Retinal pigment epithelial cell (primary cell): Measurements from ENCODE around the gene MR1.

ENCODE experiments used
- DNase-seq: peaks from one replicate; pipeline ENCODE4 v3.0.0-alpha.2; 2010; ENCODE audit warnings: low read depth
- H3K4me3 ChIP-seq: 2 replicates; pipeline ENCODE4 v1.5.1; 2011; ENCODE audit warnings: mild to moderate bottlenecking, low read length, control low read depth, moderate library complexity
- TF ChIP-seq, protein P1 (sequence below): conservative IDR thresholded peaks from 2 replicates; pipeline ENCODE4 v1.5.1; 2011; ENCODE audit warnings: low read depth, low read length, control low read depth, inconsistent platforms

The MR1 gene

DNA sequence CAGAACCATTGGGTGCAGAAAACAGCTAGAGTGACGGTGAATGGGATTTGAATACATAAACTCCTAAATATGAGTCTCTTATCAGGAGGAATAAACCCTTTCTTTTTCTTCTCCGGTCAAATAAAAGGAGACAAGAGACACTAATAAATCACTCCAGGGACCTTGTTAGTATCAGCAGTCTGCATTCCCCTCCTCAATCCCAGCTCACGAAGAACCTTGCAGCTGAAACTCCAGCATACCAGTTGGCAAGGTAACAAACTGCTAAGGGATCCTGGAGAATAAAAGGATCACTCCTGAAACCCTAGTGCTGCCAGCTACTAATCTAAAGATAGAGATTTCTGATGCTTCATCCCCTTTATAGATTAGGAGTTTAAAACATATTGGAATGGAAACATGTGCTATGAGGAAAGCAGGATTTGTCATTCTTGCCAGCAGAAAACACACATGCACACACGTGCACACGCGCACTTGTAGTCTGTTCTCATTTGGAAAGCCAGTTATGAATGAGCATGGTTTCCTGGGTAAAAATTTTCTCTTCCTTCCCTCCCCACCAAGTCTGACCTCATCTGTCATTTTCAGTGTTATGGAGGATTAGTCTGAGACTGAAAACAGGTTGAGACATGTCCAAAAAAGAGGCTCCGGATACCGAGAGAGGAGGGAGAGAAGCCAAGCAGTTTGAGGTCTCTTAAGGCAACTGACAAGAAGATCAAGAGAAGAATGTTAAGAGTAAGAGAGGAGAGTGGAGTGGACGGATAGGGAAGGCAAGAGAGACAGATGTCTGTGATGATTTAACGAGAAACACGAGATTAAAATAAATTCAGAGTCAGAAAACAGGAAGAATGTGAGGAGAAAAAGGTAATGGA, 65.6 kb downstream of the MR1 start:
- TF ChIP-seq, protein P1, sequence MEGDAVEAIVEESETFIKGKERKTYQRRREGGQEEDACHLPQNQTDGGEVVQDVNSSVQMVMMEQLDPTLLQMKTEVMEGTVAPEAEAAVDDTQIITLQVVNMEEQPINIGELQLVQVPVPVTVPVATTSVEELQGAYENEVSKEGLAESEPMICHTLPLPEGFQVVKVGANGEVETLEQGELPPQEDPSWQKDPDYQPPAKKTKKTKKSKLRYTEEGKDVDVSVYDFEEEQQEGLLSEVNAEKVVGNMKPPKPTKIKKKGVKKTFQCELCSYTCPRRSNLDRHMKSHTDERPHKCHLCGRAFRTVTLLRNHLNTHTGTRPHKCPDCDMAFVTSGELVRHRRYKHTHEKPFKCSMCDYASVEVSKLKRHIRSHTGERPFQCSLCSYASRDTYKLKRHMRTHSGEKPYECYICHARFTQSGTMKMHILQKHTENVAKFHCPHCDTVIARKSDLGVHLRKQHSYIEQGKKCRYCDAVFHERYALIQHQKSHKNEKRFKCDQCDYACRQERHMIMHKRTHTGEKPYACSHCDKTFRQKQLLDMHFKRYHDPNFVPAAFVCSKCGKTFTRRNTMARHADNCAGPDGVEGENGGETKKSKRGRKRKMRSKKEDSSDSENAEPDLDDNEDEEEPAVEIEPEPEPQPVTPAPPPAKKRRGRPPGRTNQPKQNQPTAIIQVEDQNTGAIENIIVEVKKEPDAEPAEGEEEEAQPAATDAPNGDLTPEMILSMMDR: no peak
- no peak for DNase-seq
- no peak overlapping the region for H3K4me3 ChIP-seq

DNA sequence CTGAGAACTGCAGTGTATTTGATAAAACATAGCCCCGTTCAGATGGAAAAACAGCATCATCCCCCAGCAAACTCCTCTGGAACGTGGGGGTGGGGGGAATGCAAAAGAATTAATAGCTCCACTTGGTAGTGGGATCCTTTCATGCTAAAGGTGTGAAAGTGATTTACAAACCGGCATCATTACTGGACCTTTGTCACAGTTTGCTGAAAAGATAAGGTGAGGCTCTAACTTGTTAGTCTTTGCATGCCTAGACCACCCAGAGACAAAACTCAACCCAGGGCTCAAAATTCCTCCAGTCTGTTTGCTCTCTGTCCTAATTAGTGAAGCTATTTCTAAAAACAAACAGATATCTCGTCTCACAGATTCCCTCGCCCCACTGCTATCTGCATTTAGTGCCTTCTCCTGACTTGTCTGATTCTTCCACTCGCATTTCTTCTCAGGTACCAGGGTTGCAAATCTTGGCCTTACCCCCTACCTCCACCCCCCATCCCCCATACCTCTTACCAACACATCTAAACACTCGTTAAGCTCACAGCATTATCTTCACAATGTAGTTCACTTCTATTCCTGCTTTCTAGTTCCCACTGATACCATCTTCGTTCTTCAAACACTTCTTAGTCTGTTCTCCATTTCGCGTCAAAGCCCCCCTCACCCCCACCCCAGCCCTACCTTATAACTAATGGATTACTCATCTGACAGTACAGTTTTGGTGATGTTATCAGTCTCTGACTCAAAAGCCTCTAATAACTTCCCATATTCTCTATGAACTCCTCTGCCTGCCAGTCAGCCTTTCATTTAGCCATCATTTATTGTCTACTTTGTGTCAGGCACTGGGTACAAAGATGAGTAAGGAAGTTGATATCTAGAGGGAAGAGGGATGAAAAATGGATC, 66.5 kb downstream of the MR1 start:
- TF ChIP-seq, protein P1: no peak
- DNase-seq: no peak
- H3K4me3 ChIP-seq: no peak overlapping the region

DNA sequence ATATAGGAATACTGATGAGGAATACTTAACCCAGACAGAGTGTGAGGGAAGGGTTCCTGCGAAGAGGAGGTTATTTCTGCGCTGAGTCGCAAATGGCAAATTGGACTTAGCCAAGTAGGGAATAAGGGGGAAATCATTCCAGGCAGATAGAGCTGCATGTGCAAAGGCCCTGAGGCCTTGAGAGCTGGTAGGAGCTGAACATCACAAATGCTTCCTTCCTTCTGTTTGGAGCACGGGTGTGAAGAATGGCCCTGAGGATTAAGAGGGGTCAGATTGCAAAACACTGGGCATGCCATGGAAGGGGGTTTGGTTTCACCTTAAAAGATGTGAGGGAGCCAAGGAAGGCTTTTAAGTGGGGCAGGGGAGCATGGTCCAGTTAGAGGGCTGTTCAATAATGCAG, 67.2 kb downstream of the MR1 start:
- DNase-seq: no peak
- TF ChIP-seq, protein P1: no peak
- no peak overlapping the region for H3K4me3 ChIP-seq

DNA sequence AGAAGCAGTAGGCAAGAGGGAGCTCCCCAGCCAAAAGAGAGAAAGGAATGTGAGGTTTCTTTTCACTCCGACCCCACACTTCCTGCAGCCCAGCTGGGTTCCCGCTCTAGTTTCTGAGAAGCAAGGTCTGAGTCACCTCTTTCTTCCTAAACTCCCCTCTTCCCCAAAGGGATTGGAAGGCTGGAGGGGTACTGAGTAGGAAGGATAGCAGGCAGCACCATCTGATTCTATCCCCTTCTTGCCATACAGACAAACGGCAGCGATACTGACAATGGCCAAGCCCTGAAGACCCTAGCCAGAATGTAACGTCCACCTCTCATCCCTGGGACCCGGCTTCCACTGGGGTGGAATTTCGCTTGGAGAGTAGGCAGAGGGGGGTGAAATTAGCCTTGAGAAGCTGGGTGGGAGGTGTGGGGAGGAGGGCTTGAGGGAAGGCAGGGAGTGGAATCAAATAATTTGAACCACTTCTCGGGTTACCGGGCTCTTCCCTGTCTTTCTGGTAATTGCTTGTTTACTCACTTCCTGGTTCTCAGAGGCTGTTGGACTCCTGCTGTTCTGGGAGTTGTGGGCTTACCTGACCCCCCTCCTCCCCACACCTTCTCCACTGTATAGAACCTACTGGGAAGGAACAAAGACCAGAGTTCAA, 67.9 kb downstream of the MR1 start:
- TF ChIP-seq, protein P1: no peak
- no peak for DNase-seq
- no peak overlapping the region for H3K4me3 ChIP-seq

DNA sequence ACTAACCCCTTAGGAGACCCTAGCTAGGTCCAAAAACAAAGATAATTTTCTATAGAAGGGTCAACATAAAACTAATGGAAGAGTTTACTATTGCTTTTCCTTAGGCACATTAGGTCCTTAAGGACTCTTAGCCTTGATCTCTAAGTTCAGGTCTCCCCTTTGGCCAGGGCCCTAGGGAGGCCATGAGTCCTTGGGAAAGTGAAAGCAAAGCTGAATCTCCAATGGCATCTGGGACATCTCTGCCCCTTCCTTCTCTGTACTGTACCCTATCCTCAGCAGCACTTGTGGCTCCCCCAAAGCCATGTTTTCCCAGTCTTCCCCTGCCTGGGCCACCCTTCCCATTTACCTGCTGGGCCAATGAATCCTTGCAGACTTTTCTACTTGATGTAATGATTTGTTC, 69.1 kb downstream of the MR1 start:
- no peak overlapping the region for H3K4me3 ChIP-seq
- TF ChIP-seq, protein P1: no peak
- DNase-seq: no peak

DNA sequence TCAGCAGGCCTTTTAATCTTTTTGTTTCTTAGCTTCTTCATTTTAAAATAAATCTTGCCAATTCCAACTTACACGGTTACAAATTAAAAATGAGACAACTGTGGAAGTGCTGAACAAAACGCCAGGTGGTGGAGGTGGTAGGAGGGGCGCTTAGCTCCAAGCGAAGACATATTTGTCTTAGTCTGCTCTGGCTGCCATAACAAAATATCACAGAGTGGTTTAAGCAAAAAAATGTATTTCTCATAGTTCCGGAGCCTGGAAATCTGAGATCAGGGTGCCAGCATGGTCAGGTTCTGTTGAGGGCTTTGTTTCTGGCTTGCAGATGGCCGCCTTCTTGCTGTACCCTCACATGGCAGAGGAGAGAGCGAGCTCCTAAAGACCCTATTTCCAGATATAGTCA, 69.6 kb downstream of the MR1 start:
- TF ChIP-seq, protein P1: no peak
- no peak overlapping the region for H3K4me3 ChIP-seq

More for the DNA sequence above, 69.6 kb downstream of the MR1 start:
- DNase-seq: no peak
